Motor neuron (in vitro differentiated cells): Measurements from ENCODE around the gene MSLN. TPM values are rescaled to one million over a fixed set of nuclear protein-coding genes. Genes with fewer than 3 reads are reported as not detected.

ENCODE experiments used
- ATAC-seq, 8 experiments: fragments of 200-7000 bp; cut with Tn5 transposase; replicated peaks in 6 of 8; 2 replicates each; pipeline ENCODE4 v1.8.0; 2021; ENCODE audit warnings: mild to moderate bottlenecking in 8 of 8, moderate library complexity in 8 of 8
- H3K27ac ChIP-seq, 2 donors: fragments of 250-450 bp; sonication (Bioruptor Pico); 2 replicates each; pipeline ENCODE4 v1.9.0; 2021; ENCODE audit warnings: antibody characterized with exemption in 2 of 2, mild to moderate bottlenecking in 2 of 2, moderate library complexity in 1 of 2
- H3K4me1 ChIP-seq, 2 donors: fragments of 250-450 bp; sonication (Bioruptor Pico); replicated peaks in 1 of 2; 2 replicates each; pipeline ENCODE4 v1.6.1; 2021; ENCODE audit warnings: antibody characterized with exemption in 2 of 2, mild to moderate bottlenecking in 2 of 2, moderate library complexity in 1 of 2
- H3K4me3 ChIP-seq, 5 donors: fragments of 250-450 bp; sonication (Bioruptor Pico); 2 replicates each; pipeline ENCODE4 v1.9.0; 2021; ENCODE audit warnings: antibody characterized with exemption in 5 of 5, mild to moderate bottlenecking in 5 of 5, moderate library complexity in 4 of 5
- WGBS, 10 experiments: fragments of 450-650 bp; shearing (Covaris generic); methylation state at CpG; one replicate each; pipeline ENCODE4 v1.0.0; 2022; 5-methylcytosine and 5-hydroxymethylcytosine counted together
- in situ Hi-C, 9 experiments: fragments of 400-800 bp; cut with MboI; loops; one replicate each; pipeline ENCODE4 v1.15.0; 2021; ENCODE audit warnings: low sequenced_read_pairs in 9 of 9, low pct_unique_long_range_greater_than_20kb in 2 of 9; ENCODE audit not compliant: unreplicated experiment in 9 of 9
- total RNA-seq, 8 experiments: library from RNA; unstranded; fragments of 300-600 nt; gene quantifications; 2 replicates each; pipeline versions ENCODE4 v1.2.3 to v1.2.4, GENCODE V29; 2022

MSLN gene
- total RNA-seq, 8 experiments from 2014 or later, result 0.23 to 0.63 (median 0.43) TPM; not detected in 5

- Histone ChIP-seq H3K4me1 (peaks cover 10 to 14% of the 10 kb centered on the region in 2 donors), H3K27ac (no peak overlapping the region), H3K4me3 (no peak overlapping the region)
- ATAC-seq, result no peak
- in situ Hi-C loops, result no loop called here
- WGBS, 10 experiments, result 93 to 100% (median 100%) methylated on average over 3 to 5 of the region's 23 CpGs; no CpG with 5 or more reads in 7 of the 10 experiments
Measured at GRCh38 chr16:791131-791530, 30.6 kb downstream of the MSLN start.

GRCh38 chr16:792221-792995, 31.9 kb downstream of the MSLN start:
- ATAC-seq, result no peak
- Histone ChIP-seq H3K4me3 (no peak overlapping the region), H3K4me1 (peaks cover 6 to 8% of the 10 kb centered on the region in 2 donors), H3K27ac (no peak overlapping the region)
- in situ Hi-C loops, result no loop called here
- WGBS, 10 experiments, result 88 to 100% (median 100%) methylated on average over 1 to 8 of the region's 46 CpGs; no CpG with 5 or more reads in 7 of the 10 experiments

- peaks cover 4 to 5% of the 10 kb centered on the region in 2 donors for H3K4me1 ChIP-seq
- H3K4me3 ChIP-seq, result no peak overlapping the region
- in situ Hi-C loops, result no loop called here
- WGBS, 10 experiments, result 90 to 100% (median 98%) methylated on average over 1 to 4 of the region's 8 CpGs; no CpG with 5 or more reads in 6 of the 10 experiments
- no peak overlapping the region for H3K27ac ChIP-seq
- no peak for ATAC-seq
Measured at GRCh38 chr16:793414-793813, 32.9 kb downstream of the MSLN start.

- in situ Hi-C loops, result no loop called here
- peak in 3 of 8 experiments; percentile 81 to 91 (median 90) for ATAC-seq
- peaks cover 2 to 3% of the 10 kb centered on the region in 2 donors for H3K4me1 ChIP-seq
- WGBS, 10 experiments, result 0 to 94% (median 67%) methylated on average over 1 to 4 of the region's 40 CpGs; no CpG with 5 or more reads in 6 of the 10 experiments
- no peak overlapping the region for H3K27ac ChIP-seq
- no peak overlapping the region for H3K4me3 ChIP-seq
Measured at GRCh38 chr16:794091-794822, 33.7 kb downstream of the MSLN start.

GRCh38 chr16:794853-795466, 34.4 kb downstream of the MSLN start:
- in situ Hi-C loops, result no loop called here
- WGBS, 10 experiments, result no CpG with 5 or more reads among the region's 31 CpGs
- Histone ChIP-seq H3K27ac (no peak overlapping the region), H3K4me3 (no peak overlapping the region), H3K4me1 (peaks cover 2 to 6% of the 10 kb centered on the region in 2 donors)
- ATAC-seq, result peak in 1 of 8 experiments; percentile 11

- H3K4me3 ChIP-seq, result no peak overlapping the region
- no peak for ATAC-seq
- 84 to 88% methylated on average over 3 to 5 of the region's 33 CpGs; no CpG with 5 or more reads in 8 of the 10 experiments for WGBS, 10 experiments
- in situ Hi-C loops, result no loop called here
- peaks cover 9 to 13% of the 10 kb centered on the region in 2 donors for H3K4me1 ChIP-seq
- H3K27ac ChIP-seq, result no peak overlapping the region
Measured at GRCh38 chr16:795580-796229, 35.2 kb downstream of the MSLN start.

- Histone ChIP-seq H3K4me3 (no peak overlapping the region), H3K27ac (no peak overlapping the region), H3K4me1 (peaks cover 10 to 15% of the 10 kb centered on the region in 2 donors)
- in situ Hi-C loops, result no loop called here
- no peak for ATAC-seq
- WGBS, 10 experiments, result 98 to 100% methylated on average over 3 to 8 of the region's 38 CpGs; no CpG with 5 or more reads in 8 of the 10 experiments
Measured at GRCh38 chr16:796296-797119, 36.0 kb downstream of the MSLN start.

GRCh38 chr16:797120-797420, 36.5 kb downstream of the MSLN start:
- no CpG with 5 or more reads among the region's 2 CpGs for WGBS, 10 experiments
- in situ Hi-C loops, result no loop called here
- Histone ChIP-seq H3K4me1 (peaks cover 10 to 15% of the 10 kb centered on the region in 2 donors), H3K4me3 (no peak overlapping the region), H3K27ac (no peak overlapping the region)
- ATAC-seq, result no peak

GRCh38 chr16:797686-798085, 37.2 kb downstream of the MSLN start:
- Histone ChIP-seq H3K4me1 (peaks cover 10 to 15% of the 10 kb centered on the region in 2 donors), H3K27ac (no peak overlapping the region), H3K4me3 (no peak overlapping the region)
- WGBS, 10 experiments, result 80 to 90% methylated on average over 1 to 2 of the region's 22 CpGs; no CpG with 5 or more reads in 8 of the 10 experiments
- ATAC-seq, result no peak
- in situ Hi-C loops, result no loop called here

GRCh38 chr16:798666-799065, 38.1 kb downstream of the MSLN start:
- Histone ChIP-seq H3K4me1 (peaks cover 10 to 15% of the 10 kb centered on the region in 2 donors), H3K27ac (no peak overlapping the region), H3K4me3 (no peak overlapping the region)
- in situ Hi-C loops, result no loop called here
- WGBS, 10 experiments, result 80% methylated on average over 1 of the region's 19 CpGs; no CpG with 5 or more reads in 9 of the 10 experiments
- ATAC-seq, result no peak

- in situ Hi-C loops, result no loop called here
Measured at GRCh38 chr16:799111-799947, 38.8 kb downstream of the MSLN start.

More at GRCh38 chr16:799111-799947, 38.8 kb downstream of the MSLN start:
- WGBS, 10 experiments, result 80% methylated on average over 1 of the region's 22 CpGs; no CpG with 5 or more reads in 8 of the 10 experiments
- Histone ChIP-seq H3K27ac (no peak overlapping the region), H3K4me3 (no peak overlapping the region), H3K4me1 (peaks cover 10 to 15% of the 10 kb centered on the region in 2 donors)
- ATAC-seq, result no peak
